H9 (cell line): ENCODE results near the gene CENPP. TPM values are rescaled to one million over a fixed set of nuclear protein-coding genes. Genes with fewer than 3 reads are reported as not detected.

Experiments
- DNase-seq: peaks from one replicate; pipeline ENCODE4 v3.0.0-alpha.2; 2017
- H2AFZ ChIP-seq: one replicate; pipeline ENCODE4 v1.6.1; 2013; ENCODE audit warnings: mild to moderate bottlenecking, low read length, control low read depth, moderate library complexity
- H2AK5ac ChIP-seq: 2 replicates; pipeline ENCODE4 v1.6.1; 2013; ENCODE audit warnings: low read length, control low read depth, mixed read lengths; ENCODE audit not compliant: insufficient read length
- H2BK120ac ChIP-seq: one replicate; pipeline ENCODE4 v1.6.1; 2013; ENCODE audit warnings: low read depth, mild to moderate bottlenecking, low read length, control low read depth, inconsistent platforms; ENCODE audit not compliant: poor library complexity, severe bottlenecking
- H2BK12ac ChIP-seq: 2 replicates; pipeline ENCODE4 v1.6.1; 2013; ENCODE audit warnings: low read length, control low read depth, mixed read lengths, low read depth; ENCODE audit not compliant: insufficient read length
- H2BK15ac ChIP-seq: 2 replicates; pipeline ENCODE4 v1.6.1; 2013; ENCODE audit warnings: low read depth, low read length, control low read depth
- H2BK20ac ChIP-seq: one replicate; pipeline ENCODE4 v1.6.1; 2013; ENCODE audit warnings: low read depth, mild to moderate bottlenecking, low read length, control low read depth, inconsistent platforms; ENCODE audit not compliant: poor library complexity, severe bottlenecking
- H2BK5ac ChIP-seq: 2 replicates; pipeline ENCODE4 v1.6.1; 2013; ENCODE audit warnings: low read length, control low read depth, mixed read lengths; ENCODE audit not compliant: insufficient read length
- H3K14ac ChIP-seq: 2 replicates; pipeline ENCODE4 v1.6.1; 2013; ENCODE audit warnings: low read length, control low read depth; ENCODE audit not compliant: insufficient read depth
- H3K18ac ChIP-seq: 2 replicates; pipeline ENCODE4 v1.6.1; 2013; ENCODE audit warnings: low read depth, mild to moderate bottlenecking, mixed read lengths, low read length, control low read depth; ENCODE audit not compliant: insufficient read length
- H3K23ac ChIP-seq: 2 replicates; pipeline ENCODE4 v1.6.1; 2013; ENCODE audit warnings: low read length, control low read depth, mixed read lengths, low read depth; ENCODE audit not compliant: insufficient read length
- H3K23me2 ChIP-seq: 2 replicates; pipeline ENCODE4 v1.6.1; 2013; ENCODE audit warnings: low read depth, mild to moderate bottlenecking, mixed read lengths, low read length, control low read depth; ENCODE audit not compliant: insufficient read length, poor library complexity, severe bottlenecking
- H3K27ac ChIP-seq: 2 replicates; pipeline ENCODE4 v1.5.1; 2013; ENCODE audit warnings: low read length, control low read depth, mixed read lengths, low read depth; ENCODE audit not compliant: insufficient read length
- H3K27me3 ChIP-seq: 2 replicates; pipeline ENCODE4 v1.6.1; 2013; ENCODE audit warnings: low read length, control low read depth, inconsistent platforms; ENCODE audit not compliant: insufficient read depth
- H3K4ac ChIP-seq: 2 replicates; pipeline ENCODE4 v1.6.1; 2013; ENCODE audit warnings: low read depth, mild to moderate bottlenecking, control low read depth, inconsistent platforms, low read length, moderate library complexity
- H3K4me1 ChIP-seq: 2 replicates; pipeline ENCODE4 v1.6.1; 2013; ENCODE audit warnings: low read length, control low read depth, inconsistent platforms; ENCODE audit not compliant: insufficient read depth
- H3K4me2 ChIP-seq: 2 replicates; pipeline ENCODE4 v1.6.1; 2013; ENCODE audit warnings: low read length, control low read depth, mixed read lengths; ENCODE audit not compliant: insufficient read length, insufficient read depth
- H3K56ac ChIP-seq: 2 replicates; pipeline ENCODE4 v1.6.1; 2013; ENCODE audit warnings: low read depth, mild to moderate bottlenecking, mixed read lengths, low read length, control low read depth; ENCODE audit not compliant: insufficient read length
- H3K79me1 ChIP-seq: 2 replicates; pipeline ENCODE4 v1.6.1; 2013; ENCODE audit warnings: low read depth, mild to moderate bottlenecking, moderate library complexity, low read length, control low read depth, inconsistent platforms; ENCODE audit not compliant: insufficient read depth, poor library complexity, severe bottlenecking
- H3K79me2 ChIP-seq: 2 replicates; pipeline ENCODE4 v1.6.1; 2013; ENCODE audit warnings: low read length, control low read depth, inconsistent platforms; ENCODE audit not compliant: insufficient read depth
- H3K9ac ChIP-seq: 2 replicates; pipeline ENCODE4 v1.6.1; 2013; ENCODE audit warnings: low read length, control low read depth, mixed read lengths; ENCODE audit not compliant: insufficient read length; ENCODE audit errors: extremely low read depth
- H3K9me3 ChIP-seq: one replicate; pipeline ENCODE4 v1.6.1; 2013; ENCODE audit warnings: low read depth, low read length, inconsistent platforms; ENCODE audit not compliant: control insufficient read depth
- H3T11ph ChIP-seq: one replicate; pipeline ENCODE4 v1.6.1; 2013; ENCODE audit warnings: mild to moderate bottlenecking, low read length, control low read depth, inconsistent platforms
- H4K20me1 ChIP-seq: one replicate; pipeline ENCODE4 v1.6.1; 2013; ENCODE audit not compliant: control insufficient read depth, insufficient read length, insufficient read depth
- H4K5ac ChIP-seq: 2 replicates; pipeline ENCODE4 v1.6.1; 2013; ENCODE audit warnings: low read depth, mild to moderate bottlenecking, mixed read lengths, low read length, control low read depth; ENCODE audit not compliant: insufficient read length
- H4K8ac ChIP-seq: replicated peaks from 2 replicates; pipeline ENCODE4 v1.6.1; 2013; ENCODE audit warnings: low read length, control low read depth, mixed read lengths, low read depth; ENCODE audit not compliant: insufficient read length
- H4K91ac ChIP-seq: 2 replicates; pipeline ENCODE4 v1.6.1; 2013; ENCODE audit warnings: low read depth, mild to moderate bottlenecking, moderate library complexity, mixed read lengths, low read length, control low read depth; ENCODE audit not compliant: insufficient read length
- H3K27ac Mint-ChIP-seq, 3 experiments: 2 replicates in 2 of 3; 3 replicates in 1 of 3; pipeline ENCODE4 v1.8.0; 2020 to 2021; ENCODE audit warnings: mixed read lengths in 3 of 3, mild to moderate bottlenecking in 1 of 3, moderate library complexity in 1 of 3
- H3K27me3 Mint-ChIP-seq: 2 replicates; pipeline ENCODE4 v1.8.0; 2021; ENCODE audit warnings: low read depth, mild to moderate bottlenecking, moderate library complexity, mixed read lengths
- H3K36me3 Mint-ChIP-seq, 3 experiments: 2 replicates in 2 of 3; 3 replicates in 1 of 3; pipeline ENCODE4 v1.8.0; 2020 to 2021; ENCODE audit warnings: low read depth in 3 of 3, mixed read lengths in 3 of 3; ENCODE audit not compliant: insufficient read depth in 1 of 3
- H3K4me1 Mint-ChIP-seq, 2 experiments: 2 replicates each; pipeline ENCODE4 v1.8.0; 2020; ENCODE audit warnings: mixed read lengths in 2 of 2
- H3K4me3 Mint-ChIP-seq, 2 experiments: 2 replicates in 1 of 2; 3 replicates in 1 of 2; pipeline ENCODE4 v1.8.0; 2020 to 2021; ENCODE audit warnings: mild to moderate bottlenecking in 2 of 2, mixed read lengths in 2 of 2, moderate library complexity in 1 of 2
- H3K9me3 Mint-ChIP-seq, 2 experiments: 2 replicates in 1 of 2; 3 replicates in 1 of 2; pipeline ENCODE4 v1.8.0; 2020; ENCODE audit warnings: mild to moderate bottlenecking in 2 of 2, mixed read lengths in 2 of 2, moderate library complexity in 1 of 2
- WGBS: extraction: QIAGEN DNeasy Blood & Tissue Kit; methylation state at CpG from one replicate; pipeline ENCODE4 v1.1.7; 2013; ENCODE audit warnings: missing lambda C conversion rate, low lambda C conversion rate, mixed read lengths; ENCODE audit not compliant: insufficient read length; ENCODE audit errors: extremely low coverage; 5-methylcytosine and 5-hydroxymethylcytosine counted together
- total RNA-seq: library from RNA; stranded (reverse); gene quantifications from 2 replicates; pipeline ENCODE4 v1.2.1, GENCODE V29; 2021
- TF ChIP-seq, protein P1 (sequence below): fragments of 200-600 bp; sonication (generic); conservative IDR thresholded peaks from 3 replicates; pipeline ENCODE4 v1.8.0; 2021; ENCODE audit warnings: antibody characterized with exemption, mild to moderate bottlenecking

CENPP gene
- total RNA-seq, 1 experiment from 2014 or later, result 9.1 TPM

DNA sequence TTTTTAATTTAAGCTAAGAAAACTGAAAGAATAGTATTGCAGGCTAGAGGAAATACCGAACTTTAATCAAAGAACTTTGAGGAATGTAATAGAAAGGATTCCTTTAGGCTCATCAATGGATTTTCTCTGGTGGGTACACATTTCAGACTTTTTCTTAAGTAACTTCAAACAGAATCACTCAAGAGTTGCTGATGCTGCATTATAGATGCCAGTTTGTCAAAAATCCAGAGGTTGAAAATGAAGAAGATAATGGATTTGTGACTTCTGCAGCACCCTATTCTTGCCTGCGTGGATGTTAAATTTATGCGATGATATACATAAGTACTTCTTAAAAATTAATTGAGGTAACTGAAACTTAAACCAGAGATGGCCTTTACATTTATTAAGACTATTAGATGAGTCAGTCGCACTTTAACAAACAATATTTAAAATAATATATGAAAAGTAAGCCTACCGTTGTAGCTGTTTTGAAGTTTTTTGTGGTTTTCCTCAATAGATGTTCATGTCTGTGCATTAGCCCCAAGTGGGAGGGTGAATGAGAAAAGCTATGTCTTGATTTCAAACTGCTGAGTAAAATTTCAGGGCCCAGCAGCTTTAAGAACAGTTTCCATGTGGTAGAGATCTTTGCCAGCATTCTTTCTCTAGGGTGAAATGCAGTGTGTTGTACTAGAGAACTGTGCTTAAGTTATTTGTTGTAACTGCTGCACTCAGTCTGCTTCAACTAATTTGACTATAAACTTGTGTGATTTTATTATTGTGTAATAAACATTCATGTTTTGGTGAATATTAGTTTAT is 78.5 kb downstream of the CENPP start, which contains the start of gene OGN:
Gene OGN (minus strand): TSS at position 537 of the 795 bp plus-strand sequence. CDS start 1,171 bp downstream, outside the sequence.
- Histone ChIP-seq H2BK15ac (no peak within 1 kb of the TSS), H2BK5ac (no peak within 1 kb of the TSS), H4K8ac (no peak within 1 kb of the TSS), H3K4ac (no peak within 1 kb of the TSS), H3K9me3 (no peaks in the 10 kb centered on the region), H3K23me2 (no peaks in the 10 kb centered on the region), H3K4me1 (no peaks in the 10 kb centered on the region), H4K20me1 (no peaks in the 10 kb centered on the region), H3K4me2 (no peak within 1 kb of the TSS), H3K79me2 (no peaks in the 10 kb centered on the region), H2BK20ac (no peak within 1 kb of the TSS), H2AK5ac (no peak within 1 kb of the TSS), H3K18ac (no peak within 1 kb of the TSS), H3K79me1 (no peaks in the 10 kb centered on the region), H2BK120ac (no peak within 1 kb of the TSS), H3K9ac (no peak within 1 kb of the TSS), H4K5ac (no peak within 1 kb of the TSS), H3K14ac (no peak within 1 kb of the TSS), H2AFZ (no peak within 1 kb of the TSS), H3K27ac (no peak within 1 kb of the TSS), H3T11ph (no peak within 1 kb of the TSS), H4K91ac (no peak within 1 kb of the TSS), H3K23ac (no peak within 1 kb of the TSS), H3K56ac (no peak within 1 kb of the TSS), H2BK12ac (no peak within 1 kb of the TSS), H3K27me3 (no peaks in the 10 kb centered on the region)
- Mint-ChIP-seq H3K9me3 (no peaks in the 10 kb centered on the region), H3K4me3 (no peak within 1 kb of the TSS), H3K27ac (no peak within 1 kb of the TSS), H3K4me1 (0 out of 4 replicates have a peak, but pooled peaks cover 0 to 3% of the 10 kb centered on the region in 2 experiments), H3K36me3 (no peaks in the 10 kb centered on the region), H3K27me3 (no peaks in the 10 kb centered on the region)
- TF ChIP-seq, protein P1, sequence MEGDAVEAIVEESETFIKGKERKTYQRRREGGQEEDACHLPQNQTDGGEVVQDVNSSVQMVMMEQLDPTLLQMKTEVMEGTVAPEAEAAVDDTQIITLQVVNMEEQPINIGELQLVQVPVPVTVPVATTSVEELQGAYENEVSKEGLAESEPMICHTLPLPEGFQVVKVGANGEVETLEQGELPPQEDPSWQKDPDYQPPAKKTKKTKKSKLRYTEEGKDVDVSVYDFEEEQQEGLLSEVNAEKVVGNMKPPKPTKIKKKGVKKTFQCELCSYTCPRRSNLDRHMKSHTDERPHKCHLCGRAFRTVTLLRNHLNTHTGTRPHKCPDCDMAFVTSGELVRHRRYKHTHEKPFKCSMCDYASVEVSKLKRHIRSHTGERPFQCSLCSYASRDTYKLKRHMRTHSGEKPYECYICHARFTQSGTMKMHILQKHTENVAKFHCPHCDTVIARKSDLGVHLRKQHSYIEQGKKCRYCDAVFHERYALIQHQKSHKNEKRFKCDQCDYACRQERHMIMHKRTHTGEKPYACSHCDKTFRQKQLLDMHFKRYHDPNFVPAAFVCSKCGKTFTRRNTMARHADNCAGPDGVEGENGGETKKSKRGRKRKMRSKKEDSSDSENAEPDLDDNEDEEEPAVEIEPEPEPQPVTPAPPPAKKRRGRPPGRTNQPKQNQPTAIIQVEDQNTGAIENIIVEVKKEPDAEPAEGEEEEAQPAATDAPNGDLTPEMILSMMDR, result no peak
- no peak for DNase-seq
- WGBS, result no CpG with 5 or more reads among the region's 5 CpGs
